Inferior parietal cortex (tissue), 1 donor: ENCODE data around the gene METTL13.
A peak's percentile ranks its signal among the peaks of the same experiment; 100 is the strongest.

Experiments used
- DNase-seq: peaks from one replicate; pipeline ENCODE4 v3.0.0-alpha.2; 2016; ENCODE audit errors: extremely low spot score

The METTL13 gene, protein sequence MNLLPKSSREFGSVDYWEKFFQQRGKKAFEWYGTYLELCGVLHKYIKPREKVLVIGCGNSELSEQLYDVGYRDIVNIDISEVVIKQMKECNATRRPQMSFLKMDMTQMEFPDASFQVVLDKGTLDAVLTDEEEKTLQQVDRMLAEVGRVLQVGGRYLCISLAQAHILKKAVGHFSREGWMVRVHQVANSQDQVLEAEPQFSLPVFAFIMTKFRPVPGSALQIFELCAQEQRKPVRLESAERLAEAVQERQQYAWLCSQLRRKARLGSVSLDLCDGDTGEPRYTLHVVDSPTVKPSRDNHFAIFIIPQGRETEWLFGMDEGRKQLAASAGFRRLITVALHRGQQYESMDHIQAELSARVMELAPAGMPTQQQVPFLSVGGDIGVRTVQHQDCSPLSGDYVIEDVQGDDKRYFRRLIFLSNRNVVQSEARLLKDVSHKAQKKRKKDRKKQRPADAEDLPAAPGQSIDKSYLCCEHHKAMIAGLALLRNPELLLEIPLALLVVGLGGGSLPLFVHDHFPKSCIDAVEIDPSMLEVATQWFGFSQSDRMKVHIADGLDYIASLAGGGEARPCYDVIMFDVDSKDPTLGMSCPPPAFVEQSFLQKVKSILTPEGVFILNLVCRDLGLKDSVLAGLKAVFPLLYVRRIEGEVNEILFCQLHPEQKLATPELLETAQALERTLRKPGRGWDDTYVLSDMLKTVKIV

DNA sequence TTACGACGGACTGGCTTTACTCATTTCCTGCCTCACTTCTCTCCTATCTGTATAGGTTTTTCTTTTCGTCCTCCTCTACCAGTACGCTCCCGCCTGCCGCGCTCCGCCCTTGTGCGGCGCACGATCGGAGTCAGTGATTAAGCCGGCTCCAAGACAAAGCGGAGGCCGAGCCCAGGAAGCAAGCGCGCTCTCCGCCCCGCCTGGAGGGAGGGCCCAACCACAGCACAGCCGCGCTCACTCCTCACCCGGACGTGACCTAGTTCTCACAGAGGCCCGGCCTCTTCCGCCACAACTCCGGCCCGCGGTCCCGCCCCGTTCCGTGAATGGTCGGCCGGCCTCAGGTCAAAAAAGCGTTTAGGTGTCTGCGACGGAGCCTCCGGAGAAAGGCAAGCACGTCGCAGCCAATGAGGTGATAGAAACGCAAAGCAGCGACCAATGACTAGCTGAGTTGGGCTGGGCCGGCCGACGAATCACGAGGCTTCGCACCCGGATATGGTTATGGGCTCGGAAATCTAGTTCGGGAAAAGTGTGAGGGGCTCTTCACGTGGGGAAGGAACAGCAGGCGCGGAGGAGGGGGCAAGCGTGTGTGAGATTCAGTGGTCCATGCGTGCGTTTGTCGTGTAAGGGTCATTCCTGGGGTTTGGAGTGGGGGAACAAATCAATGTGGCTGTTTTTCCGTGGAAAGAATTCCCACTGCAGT is at the start of gene METTL13:
METTL13 (plus strand) TSS at position 485 of the 700 bp plus-strand sequence. CDS start 308 bp downstream, outside the sequence.
- DNase-seq, result peak; percentile 99

DNA sequence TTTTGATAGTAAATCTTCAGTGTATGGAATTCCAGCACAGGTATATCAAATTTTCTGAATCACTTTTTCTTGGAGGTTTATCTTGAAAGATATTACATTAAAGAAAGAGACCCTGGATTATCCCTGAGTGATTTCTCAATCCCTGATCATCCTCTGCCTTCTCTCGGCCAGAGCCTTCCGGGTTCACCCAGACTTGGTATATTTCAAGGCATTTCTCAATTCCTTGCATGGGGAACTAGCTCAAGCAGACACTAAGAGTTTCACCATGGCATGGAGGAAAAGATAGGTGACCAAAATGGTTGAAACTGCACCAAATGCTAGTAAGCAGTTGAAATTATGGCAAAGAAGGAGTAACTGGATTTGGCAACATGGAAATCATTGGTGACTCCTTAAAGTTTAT is 45.3 kb upstream of the METTL13 start:
- no peak for DNase-seq

DNA sequence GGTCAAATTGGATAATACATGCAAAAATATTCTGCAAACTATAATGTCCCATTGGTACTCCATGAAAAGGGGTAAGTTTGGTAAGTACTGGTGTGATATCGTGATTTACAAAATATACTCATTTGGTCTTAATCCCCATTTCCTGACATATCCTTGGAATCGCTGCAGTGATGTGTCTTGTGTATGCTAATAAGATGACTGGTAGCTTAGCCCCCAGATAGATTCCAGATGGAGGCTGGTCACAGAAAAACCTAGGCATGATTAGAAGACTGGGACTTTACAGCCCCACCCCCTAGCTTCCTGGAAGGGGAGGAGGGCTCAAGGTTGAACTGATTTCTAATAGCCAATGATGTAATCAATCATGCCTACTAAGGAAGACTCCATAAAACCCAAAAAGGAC is 42.5 kb upstream of the METTL13 start:
- no peak for DNase-seq

DNA sequence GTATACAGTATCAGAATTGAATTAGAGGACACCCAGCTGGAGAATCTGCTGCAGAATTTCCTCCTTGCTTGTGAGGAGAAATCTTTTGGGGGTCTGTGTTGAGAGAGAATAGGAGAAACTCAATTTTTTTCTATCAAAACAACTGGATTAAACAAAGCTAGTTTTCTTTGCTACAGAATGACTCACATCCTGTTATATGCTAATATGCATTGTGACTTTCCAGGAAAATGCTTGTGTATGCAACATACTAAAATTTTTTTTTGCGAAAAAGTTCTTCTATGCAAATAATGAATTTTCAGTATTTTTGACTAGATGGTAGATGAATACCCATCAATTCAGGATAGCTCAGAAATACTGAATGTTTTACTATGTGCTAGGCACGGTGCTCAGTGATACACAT is 41.8 kb upstream of the METTL13 start:
- DNase-seq, result no peak

DNA sequence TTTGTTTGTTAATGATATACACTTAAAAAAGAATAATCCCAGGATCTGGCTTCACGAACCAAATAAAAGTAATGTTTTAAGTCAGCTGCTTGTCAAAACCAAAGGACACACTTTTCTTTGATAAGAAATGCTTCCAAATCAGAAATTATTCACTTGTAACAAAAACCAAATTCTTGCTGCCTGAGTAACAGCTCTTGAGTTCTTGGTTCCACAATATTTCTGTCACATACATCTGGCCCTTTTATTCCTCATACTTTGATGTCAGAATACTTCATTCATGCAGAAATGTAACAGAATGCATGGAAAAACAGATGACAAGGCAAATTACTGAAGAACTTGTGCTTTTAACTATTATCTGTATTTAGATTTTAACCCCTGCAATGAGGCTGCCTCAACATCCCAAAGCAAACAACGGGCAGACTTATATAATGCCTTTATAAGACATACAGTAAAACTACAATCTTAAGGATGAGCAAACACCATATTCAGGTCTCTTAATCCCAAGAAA is 41.0 kb upstream of the METTL13 start:
- no peak for DNase-seq

DNA sequence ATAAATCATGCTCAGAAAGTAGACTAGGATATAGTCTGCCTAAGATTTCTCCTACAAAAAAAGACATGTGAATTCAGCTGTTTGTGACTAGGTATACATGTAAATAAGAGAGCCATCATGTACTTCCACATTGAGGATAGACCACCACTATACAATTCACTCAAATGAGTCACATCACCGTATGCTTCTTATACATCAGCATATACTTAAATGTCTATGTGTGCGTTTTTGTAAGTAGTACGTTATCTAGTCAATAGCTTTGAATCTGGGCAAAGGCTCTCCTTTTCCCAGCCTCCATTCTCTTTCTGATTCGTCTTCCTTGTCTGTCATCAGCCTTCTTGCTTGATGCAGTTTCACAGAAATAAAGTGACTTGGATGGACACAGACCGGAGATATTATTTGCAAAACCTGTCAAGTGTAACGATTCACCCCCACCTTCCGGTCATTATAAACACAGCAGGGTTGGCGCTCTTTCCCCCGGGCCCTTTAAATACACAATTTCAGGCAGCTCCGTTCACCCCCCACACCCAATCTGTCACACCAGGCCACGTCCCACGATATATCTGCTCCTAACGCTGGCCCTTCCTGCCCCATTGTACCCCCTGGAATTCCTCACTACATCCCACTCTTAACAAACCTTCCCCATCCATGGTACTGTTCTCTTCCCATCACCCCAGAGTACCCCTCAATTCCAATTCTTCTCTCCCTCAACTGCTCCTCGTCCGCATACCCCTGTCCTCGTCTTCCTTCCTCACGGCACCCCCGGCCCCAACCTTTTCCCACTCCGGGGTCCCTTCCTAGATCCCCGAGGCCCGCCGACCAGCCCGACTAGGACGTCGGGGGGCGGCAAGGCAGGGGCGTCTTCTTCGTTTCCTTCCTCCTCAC is 40.2 kb upstream of the METTL13 start:
- peak; percentile 55 for DNase-seq

DNA sequence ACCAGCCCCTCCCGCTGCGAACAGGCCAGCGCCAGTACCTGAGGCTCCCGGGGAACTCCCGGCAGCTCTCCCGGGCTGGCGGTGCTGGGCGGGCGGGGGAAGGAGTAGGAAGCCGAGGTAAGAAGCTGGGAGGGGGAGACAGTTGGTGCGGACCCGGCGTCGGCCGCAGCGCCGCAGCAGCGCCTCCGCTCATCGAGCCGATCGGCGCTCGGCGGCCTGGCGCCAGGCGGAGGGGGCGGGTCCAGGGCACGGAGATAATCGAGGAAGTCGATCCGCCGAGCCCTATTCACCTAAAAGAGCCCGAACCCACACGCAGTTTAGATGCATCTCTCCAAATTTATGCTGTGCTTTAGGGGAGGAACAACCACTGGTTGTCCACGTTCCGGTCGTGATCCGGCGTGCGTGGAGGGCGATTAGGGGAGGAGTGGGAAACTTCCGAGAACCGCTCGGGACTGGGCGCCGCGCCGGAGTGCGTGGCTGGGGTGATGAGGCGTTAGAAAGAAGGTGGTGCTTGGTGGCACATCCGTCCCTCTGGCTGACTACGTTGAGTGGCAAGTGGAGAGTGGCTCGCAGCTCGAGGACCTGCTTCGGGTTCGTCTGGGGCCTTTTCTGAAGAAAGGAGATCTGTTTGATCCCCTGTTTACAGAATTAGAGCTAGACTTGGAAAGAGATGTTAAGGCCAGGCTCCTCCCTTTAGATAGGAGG is 39.4 kb upstream of the METTL13 start, which contains the start of gene VAMP4:
VAMP4 (minus strand) TSS at position 194 of the 705 bp plus-strand sequence. CDS start 3,651 bp downstream, outside the sequence.
- DNase-seq, result peak; percentile 87

DNA sequence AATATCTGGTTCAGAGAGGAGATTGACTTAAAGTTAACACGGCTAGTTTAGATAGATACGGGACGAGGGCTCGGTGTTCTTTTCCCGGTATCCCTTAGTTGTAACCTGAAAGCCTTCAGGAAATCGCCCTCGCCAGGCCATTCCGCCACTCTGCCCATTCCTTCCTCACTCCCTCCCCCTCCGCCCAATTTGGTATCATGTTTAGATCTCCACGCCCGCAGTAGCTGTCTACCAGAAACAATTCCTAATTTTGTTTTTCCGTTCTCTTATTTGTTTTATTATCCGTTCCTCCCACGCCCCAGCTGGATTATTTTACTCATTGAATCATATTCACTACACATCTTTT is 38.9 kb upstream of the METTL13 start:
- DNase-seq, result no peak

DNA sequence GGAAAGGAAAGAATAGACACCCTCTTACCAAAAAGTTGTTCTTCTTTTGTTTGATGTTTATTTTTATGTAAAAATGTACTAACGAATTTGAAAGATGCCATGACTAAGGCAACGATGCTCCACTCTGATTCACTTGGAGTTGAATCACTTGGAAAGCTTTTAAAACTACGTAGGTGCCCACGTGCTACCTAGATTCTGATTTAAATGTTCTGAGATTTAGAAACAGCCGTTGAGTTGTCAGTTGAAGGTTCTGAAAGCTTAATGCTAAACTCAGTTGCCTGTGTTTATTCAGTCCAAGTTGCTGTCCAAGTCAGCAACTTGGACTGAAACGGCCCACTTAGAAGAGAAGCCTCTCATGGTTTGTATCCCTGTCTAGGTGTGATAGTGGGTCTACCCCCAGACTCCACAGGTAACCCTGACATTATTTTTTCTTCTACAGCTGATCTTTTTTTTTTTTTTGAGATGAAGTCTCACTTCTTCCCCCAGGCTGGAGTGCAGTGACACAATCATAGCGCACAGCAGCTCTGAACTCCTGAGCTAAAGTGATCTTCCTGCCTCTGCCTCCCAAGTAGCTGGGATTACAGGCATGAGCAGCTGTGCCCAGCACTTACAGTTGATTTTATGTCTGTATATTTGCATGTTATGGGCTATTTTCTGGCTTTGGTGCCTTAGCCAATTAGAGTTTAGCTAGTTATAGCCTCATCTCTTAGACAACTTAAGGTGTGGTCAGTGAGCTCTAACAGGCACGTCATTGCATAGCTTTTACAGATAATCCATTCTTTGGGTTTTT is 38.2 kb upstream of the METTL13 start:
- peak; percentile 60 for DNase-seq

DNA sequence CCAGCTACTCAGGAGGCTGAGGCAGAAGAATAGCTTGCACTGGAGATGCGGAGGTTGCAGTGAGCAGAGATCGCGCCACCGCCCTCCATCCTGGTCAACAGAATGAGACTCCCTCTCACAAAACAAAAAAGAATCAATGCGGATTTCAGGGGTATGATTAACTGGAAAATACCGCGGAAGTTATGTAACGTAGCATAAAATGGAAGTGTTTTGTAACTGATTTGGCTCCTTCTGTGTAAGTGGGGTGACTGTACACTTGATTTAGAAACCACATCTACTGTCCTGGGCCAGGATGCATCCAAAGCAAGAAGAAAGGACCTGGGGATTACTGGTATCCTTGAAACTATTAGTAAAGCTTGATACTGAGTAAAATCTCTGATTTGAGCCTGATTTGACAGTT is 36.5 kb upstream of the METTL13 start:
- DNase-seq, result no peak

DNA sequence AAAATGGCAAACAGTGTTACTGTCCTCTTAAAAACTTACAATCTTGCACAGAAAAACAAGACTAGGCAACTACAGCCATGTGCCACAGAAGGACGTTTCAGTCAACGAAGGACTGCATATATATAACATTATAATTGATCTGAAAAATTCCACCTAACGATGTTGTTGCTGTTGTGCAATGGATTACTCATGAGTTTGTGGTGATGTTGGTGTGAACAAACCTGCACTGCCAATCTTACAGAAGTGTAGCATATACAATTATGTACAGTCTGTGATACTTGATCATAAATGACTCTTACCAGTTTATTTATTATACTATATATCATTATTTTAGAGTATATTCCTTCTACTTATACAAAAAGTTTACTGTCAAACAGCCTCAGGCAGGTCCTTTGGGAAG is 32.8 kb upstream of the METTL13 start:
- no peak for DNase-seq

DNA sequence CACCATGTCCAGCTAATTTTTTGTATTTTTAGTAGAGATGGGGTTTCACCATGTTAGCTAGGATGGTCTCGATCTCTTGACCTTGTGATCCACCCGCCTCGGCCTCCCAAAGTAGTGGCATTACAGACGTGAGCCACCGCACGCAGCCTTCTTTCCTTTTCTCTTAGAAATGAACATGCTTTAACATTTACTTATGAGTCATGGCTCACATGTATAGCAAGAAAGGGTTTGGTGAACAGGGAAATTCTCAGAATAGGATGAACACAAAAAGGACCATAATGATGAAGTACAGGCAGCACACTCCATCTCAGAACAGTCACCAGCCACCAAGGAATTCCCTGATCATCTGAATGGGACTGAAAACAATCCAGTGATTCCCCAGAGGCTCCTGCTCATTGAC is 30.2 kb upstream of the METTL13 start:
- no peak for DNase-seq

DNA sequence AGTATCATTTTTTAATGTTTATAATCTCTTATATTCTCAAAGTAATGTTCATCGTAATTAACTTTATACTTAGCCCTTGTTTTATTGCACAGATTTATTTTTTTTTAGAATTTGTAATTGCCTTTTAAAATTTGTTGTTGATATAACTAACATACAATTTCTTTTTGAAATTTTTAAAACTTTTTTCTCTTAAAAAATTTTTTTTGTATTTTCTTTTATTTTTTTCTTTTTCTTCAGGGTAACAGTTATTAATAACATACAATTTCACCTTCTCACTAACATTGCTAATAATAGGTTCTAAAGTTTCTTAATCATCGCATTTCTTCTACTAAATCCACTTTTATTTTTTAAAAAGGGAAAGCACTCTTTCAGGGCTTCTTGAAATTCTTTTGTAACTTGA is 28.3 kb upstream of the METTL13 start:
- DNase-seq, result no peak

DNA sequence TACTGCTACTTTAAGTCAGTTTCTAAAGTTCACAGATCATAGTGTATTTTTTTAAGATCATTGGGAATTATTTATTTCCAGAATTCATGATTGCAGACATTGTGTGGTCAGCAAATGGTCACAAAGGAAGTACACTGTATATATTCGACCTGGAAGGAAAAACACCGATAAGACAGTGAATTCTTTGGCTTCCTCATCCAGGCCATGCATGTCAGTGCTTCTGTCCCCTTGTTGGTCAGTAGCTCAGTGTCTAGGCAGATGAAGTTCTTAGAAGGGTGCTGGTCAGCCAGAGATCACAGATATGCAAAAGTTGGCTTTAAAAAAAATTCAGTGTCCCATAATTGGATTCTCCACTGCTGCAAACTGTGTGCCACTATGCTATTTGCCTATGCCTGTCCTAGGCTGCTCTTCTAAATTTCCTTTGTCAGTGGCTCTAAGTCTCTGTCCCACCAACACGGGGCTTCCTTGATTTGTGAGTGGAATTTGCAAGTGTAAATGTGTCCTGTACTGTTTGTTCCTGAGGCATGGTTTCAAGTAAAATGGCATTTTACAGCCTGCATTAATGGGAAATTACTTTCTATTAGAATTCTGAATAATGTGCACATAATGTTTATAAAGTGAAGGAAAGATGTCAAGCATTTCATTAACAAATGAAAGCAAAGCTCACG is 27.6 kb upstream of the METTL13 start:
- no peak for DNase-seq

DNA sequence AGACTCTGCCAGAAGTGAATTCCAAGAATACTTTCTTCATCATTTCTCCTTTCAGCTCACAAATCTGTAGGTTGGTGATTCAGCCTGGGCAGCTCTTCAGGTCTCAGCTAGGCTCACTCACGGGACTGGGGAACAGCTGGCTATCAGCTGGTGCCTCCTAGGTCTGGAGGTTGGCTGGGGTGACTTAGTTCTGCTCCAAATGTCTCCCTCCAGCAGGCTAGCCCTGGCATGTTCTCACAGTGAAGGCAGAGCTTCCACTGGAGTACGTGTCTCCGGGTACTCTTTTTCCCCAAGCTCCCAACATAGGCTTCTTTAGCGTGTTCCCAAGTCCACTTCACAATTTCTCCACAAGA is 27.1 kb upstream of the METTL13 start:
- no peak for DNase-seq

DNA sequence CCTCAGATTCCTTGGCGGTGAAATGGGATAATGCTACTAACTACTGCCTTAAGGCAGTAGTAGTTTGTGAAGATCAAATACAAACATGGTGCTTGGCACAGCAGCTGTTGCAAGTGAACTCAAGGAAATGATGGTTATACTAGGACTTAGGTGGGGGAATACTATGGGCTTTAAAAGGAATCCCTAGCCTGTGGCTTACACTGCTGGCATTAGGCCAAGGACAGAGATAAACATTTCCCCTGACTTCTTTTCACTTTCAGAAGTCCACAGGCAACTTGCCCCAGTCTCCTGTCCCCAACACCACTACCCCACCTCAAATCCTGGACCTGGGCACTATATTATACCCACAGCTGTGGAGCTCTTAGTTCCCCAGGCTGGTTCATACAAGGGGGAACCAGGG is 26.5 kb upstream of the METTL13 start:
- DNase-seq, result no peak

DNA sequence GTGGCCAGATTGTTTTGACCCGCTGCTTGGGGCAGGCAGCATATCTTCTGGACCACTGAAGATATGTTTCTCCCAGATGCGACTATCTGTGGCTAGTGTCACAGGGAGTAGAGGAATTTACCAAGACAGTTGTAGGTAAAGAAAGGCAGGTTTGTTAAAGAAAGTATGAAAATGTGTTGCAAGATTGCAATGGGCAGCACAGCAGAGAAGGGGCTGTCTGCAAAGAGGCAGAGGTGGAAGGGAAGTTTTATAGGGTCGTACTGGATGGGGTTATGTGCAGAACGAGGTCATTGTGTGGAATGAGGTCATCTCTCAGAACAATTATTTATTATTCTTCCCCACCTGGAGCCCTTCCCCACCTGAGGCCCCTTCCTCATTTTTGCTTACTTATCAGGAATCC is 24.6 kb upstream of the METTL13 start:
- no peak for DNase-seq

DNA sequence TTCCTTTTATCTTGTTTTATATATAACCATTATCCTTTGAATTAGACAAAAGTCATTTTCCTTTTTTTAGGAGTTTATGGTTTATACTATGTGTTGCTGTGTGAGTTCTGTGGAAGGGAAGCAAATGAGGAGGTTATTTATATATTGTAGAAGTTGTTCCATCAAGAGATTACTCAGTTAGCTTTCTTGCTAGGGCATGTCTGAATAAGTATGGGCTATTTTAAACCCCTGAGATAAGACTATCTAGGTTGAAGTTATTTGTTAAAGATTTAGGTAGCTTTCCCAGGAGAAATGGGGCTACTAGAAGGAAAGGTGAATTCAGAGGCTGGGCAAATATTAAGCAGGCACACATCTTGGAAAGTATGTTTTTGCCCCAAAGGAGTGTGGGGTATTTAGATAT is 23.4 kb upstream of the METTL13 start:
- DNase-seq, result no peak

DNA sequence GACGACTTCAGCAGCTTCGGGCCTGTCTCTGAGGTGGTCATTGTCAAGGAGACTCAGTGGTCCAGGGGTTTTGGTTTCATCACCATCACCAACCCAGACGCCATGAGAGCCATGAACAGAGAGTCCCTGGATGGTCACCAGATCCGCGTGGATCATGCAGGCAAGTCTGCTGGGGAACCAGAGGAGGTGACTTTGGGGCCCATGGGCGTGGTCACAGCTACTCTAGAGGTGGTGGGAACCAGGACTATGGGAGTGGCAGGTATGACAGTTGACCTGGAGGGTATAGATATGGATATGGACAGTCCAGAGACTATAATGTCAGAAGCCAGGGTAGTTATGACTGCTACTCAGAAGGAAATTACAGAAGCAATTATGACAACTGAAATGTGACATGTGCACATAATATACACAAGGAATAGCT is 19.3 kb upstream of the METTL13 start:
- DNase-seq, result peak; percentile 25
